AG04449 (cell line): Measurements from ENCODE around the gene MYRIP.

ENCODE experiments used
- CTCF ChIA-PET: fragments of 350-600 bp; formaldehyde crosslinking; extraction: SDS; loops from one replicate; lab custom pipeline; 2021; ENCODE audit warnings: antibody characterized with exemption; lab: Yijun Ruan, JAX
- POLR2A ChIA-PET: fragments of 400-600, 350-600 bp; formaldehyde crosslinking; extraction: SDS; loops from one replicate; lab custom pipeline; 2020; ENCODE audit warnings: antibody characterized with exemption, inconsistent platforms; lab: Yijun Ruan, JAX
- DNase-seq: peaks from one replicate; pipeline ENCODE4 v3.0.0-alpha.2; 2010; ENCODE audit warnings: low read depth, low spot score
- H3K4me3 ChIP-seq: 2 replicates; pipeline ENCODE4 v1.5.1; 2011; ENCODE audit warnings: low read depth, mild to moderate bottlenecking, control low read depth, low read length
- CTCF ChIP-seq: IDR thresholded peaks from one replicate; pipeline ENCODE4 v1.5.1; 2011; ENCODE audit warnings: mild to moderate bottlenecking, moderate library complexity, low read length, control low read depth, inconsistent platforms; ENCODE audit not compliant: insufficient read depth; ENCODE audit errors: missing control alignments

MYRIP gene

GRCh38 chr3:40109641-40110490 is 300.5 kb downstream of the MYRIP start:
- peak; percentile 59 for TF ChIP-seq CTCF
- ChIA-PET POLR2A (interaction anchor here (0.6 kb wide), 1 partner anchor 55 kb away, joined by 3 read pairs; no protein-coding TSS in a partner anchor), CTCF (interaction anchor here (0.6 to 2.6 kb wide), 7 partner anchors 9 to 395 kb away, joined by 3 to 17 read pairs (median 3); no protein-coding TSS in a partner anchor)
- H3K4me3 ChIP-seq = no peak overlapping the region
- no peak for DNase-seq

- ChIA-PET CTCF (interaction anchor here (1.0 kb wide), 1 partner anchor 35 kb away, joined by 3 read pairs; no protein-coding TSS in a partner anchor), POLR2A (interaction anchor here (1.4 kb wide), 1 partner anchor 62 kb away, joined by 5 read pairs; no protein-coding TSS in a partner anchor)
- peak; percentile 69 for DNase-seq
- no peak for TF ChIP-seq CTCF
- no peak overlapping the region; the same call in 1 of the 2 replicates for H3K4me3 ChIP-seq
These were observed 307.2 kb downstream of the MYRIP start for GRCh38 chr3:40116478-40117177.

GRCh38 chr3:40118091-40118490 is 308.7 kb downstream of the MYRIP start:
- no peak overlapping the region for H3K4me3 ChIP-seq
- ChIA-PET CTCF (interaction anchor here (1.0 kb wide), 1 partner anchor 191 kb away, joined by 3 read pairs; no protein-coding TSS in a partner anchor), POLR2A (no interaction called here)
- no peak for DNase-seq
- no peak for TF ChIP-seq CTCF

GRCh38 chr3:40120067-40120692 is 310.8 kb downstream of the MYRIP start:
- no peak for TF ChIP-seq CTCF
- POLR2A ChIA-PET = interaction anchor here (1.2 kb wide), 1 partner anchor 40 kb away, joined by 4 read pairs; no protein-coding TSS in a partner anchor
- no peak for DNase-seq
- CTCF ChIA-PET = interaction anchor here (0.7 to 1.8 kb wide), 2 partner anchors 12 to 59 kb away, joined by 3 to 8 read pairs; no protein-coding TSS in a partner anchor
- H3K4me3 ChIP-seq = no peak overlapping the region

- POLR2A ChIA-PET = interaction anchor here (1.2 kb wide), 1 partner anchor 41 kb away, joined by 4 read pairs; no protein-coding TSS in a partner anchor
- DNase-seq = no peak
- H3K4me3 ChIP-seq = no peak overlapping the region
- no peak for TF ChIP-seq CTCF
- CTCF ChIA-PET = interaction anchor here (0.7 to 1.8 kb wide), 2 partner anchors 11 to 59 kb away, joined by 3 to 8 read pairs; no protein-coding TSS in a partner anchor
These were observed 311.4 kb downstream of the MYRIP start for GRCh38 chr3:40120806-40121205.
